Type B pancreatic cell (in vitro differentiated cells): ENCODE measurements around the gene USP5. TPM values are rescaled to one million over a fixed set of nuclear protein-coding genes. Genes with fewer than 3 reads are reported as not detected.
A peak's percentile ranks its signal among the peaks of the same experiment; 100 is the strongest.

Experiments used
- DNase-seq: peaks from one replicate; pipeline ENCODE4 v3.0.0; 2021; ENCODE audit warnings: mixed read lengths; ENCODE audit not compliant: unreplicated experiment; ENCODE audit errors: extremely low spot score
- H3K27ac Mint-ChIP-seq: 2 replicates; pipeline ENCODE4 v1.8.0; 2021; ENCODE audit warnings: mild to moderate bottlenecking, mixed read lengths
- H3K27me3 Mint-ChIP-seq: 2 replicates; pipeline ENCODE4 v1.8.0; 2021; ENCODE audit warnings: mixed read lengths
- H3K36me3 Mint-ChIP-seq: 2 replicates; pipeline ENCODE4 v1.8.0; 2021; ENCODE audit warnings: mixed read lengths
- H3K4me1 Mint-ChIP-seq: one replicate; pipeline ENCODE4 v1.8.0; 2021; ENCODE audit warnings: mixed read lengths; ENCODE audit not compliant: unreplicated experiment
- H3K4me3 Mint-ChIP-seq: 2 replicates; pipeline ENCODE4 v1.8.0; 2021; ENCODE audit warnings: mild to moderate bottlenecking, mixed read lengths
- H3K9me3 Mint-ChIP-seq: 2 replicates; pipeline ENCODE4 v1.8.0; 2021; ENCODE audit warnings: mixed read lengths
- total RNA-seq: library from RNA; stranded (reverse); gene quantifications from 2 replicates; pipeline ENCODE4 v1.2.1, GENCODE V29; 2021; ENCODE audit warnings: low replicate concordance
- TF ChIP-seq, protein P1 (sequence below): fragments of 200-600 bp; sonication (generic); conservative IDR thresholded peaks from 2 replicates; pipeline ENCODE4 v1.5.0; 2021; ENCODE audit warnings: antibody characterized with exemption, mild to moderate bottlenecking

The USP5 gene
- total RNA-seq, 1 donor from 2014 or later, result 121 TPM

DNA sequence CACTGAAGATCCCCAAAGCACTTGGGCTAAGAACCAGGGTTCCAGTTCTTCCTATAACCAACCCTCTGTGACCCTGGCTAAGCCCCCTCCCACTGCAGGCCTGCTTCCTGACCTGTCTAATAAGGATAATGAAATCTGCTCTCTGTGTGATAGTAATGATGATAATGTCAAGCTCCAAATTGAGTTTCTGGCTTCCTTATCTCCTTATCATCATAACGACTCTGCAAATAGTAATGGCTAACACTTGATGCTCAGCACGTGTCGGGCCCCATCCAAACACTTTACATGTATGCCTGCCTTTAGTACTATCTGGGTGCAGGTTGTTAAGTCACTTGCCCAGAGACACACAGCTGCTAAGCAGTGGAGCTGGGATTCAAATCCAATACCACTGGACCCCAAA, 35.4 kb upstream of the USP5 start:
- no peak overlapping the region for H3K4me3 Mint-ChIP-seq
- no peaks in the 10 kb centered on the region for H3K9me3 Mint-ChIP-seq
- no peaks in the 10 kb centered on the region for H3K36me3 Mint-ChIP-seq
- peaks cover 39% of the 10 kb centered on the region for H3K4me1 Mint-ChIP-seq
- peaks cover 45% of the 10 kb centered on the region for H3K27me3 Mint-ChIP-seq
- TF ChIP-seq, protein P1, sequence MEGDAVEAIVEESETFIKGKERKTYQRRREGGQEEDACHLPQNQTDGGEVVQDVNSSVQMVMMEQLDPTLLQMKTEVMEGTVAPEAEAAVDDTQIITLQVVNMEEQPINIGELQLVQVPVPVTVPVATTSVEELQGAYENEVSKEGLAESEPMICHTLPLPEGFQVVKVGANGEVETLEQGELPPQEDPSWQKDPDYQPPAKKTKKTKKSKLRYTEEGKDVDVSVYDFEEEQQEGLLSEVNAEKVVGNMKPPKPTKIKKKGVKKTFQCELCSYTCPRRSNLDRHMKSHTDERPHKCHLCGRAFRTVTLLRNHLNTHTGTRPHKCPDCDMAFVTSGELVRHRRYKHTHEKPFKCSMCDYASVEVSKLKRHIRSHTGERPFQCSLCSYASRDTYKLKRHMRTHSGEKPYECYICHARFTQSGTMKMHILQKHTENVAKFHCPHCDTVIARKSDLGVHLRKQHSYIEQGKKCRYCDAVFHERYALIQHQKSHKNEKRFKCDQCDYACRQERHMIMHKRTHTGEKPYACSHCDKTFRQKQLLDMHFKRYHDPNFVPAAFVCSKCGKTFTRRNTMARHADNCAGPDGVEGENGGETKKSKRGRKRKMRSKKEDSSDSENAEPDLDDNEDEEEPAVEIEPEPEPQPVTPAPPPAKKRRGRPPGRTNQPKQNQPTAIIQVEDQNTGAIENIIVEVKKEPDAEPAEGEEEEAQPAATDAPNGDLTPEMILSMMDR, result no peak
- no peak for DNase-seq
- no peak overlapping the region for H3K27ac Mint-ChIP-seq

- TF ChIP-seq, protein P1, result no peak
- Mint-ChIP-seq H3K27me3 (peaks cover 48% of the 10 kb centered on the region), H3K4me1 (peaks cover 39% of the 10 kb centered on the region), H3K27ac (no peak overlapping the region), H3K36me3 (no peaks in the 10 kb centered on the region), H3K4me3 (no peak overlapping the region), H3K9me3 (no peaks in the 10 kb centered on the region)
- DNase-seq, result no peak
Observed at GRCh38 chr12:6817098-6817497, 34.9 kb upstream of the USP5 start.

DNA sequence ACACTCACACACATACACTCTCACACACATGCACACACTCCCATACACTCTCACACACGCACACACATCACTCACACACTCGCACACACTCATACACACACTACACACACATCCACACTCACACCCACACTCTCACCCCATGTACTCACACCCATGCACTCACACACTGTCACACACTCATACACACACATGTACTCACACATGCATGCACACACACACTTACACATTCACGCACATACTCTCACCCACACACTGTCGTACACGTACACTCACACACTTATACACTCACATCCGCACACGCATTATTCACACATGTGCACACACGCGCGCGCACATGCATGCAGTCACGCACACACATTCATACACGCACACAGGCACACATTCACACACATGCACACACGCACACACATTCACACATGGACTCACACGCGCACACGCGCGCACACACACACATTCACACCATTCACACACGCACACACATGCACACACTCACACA, 34.2 kb upstream of the USP5 start:
- Mint-ChIP-seq H3K27me3 (peaks cover 51% of the 10 kb centered on the region), H3K9me3 (no peaks in the 10 kb centered on the region), H3K27ac (no peak overlapping the region), H3K36me3 (no peaks in the 10 kb centered on the region), H3K4me3 (peak overlapping the region; percentile 0), H3K4me1 (peaks cover 40% of the 10 kb centered on the region)
- DNase-seq, result no peak
- TF ChIP-seq, protein P1, result no peak

DNA sequence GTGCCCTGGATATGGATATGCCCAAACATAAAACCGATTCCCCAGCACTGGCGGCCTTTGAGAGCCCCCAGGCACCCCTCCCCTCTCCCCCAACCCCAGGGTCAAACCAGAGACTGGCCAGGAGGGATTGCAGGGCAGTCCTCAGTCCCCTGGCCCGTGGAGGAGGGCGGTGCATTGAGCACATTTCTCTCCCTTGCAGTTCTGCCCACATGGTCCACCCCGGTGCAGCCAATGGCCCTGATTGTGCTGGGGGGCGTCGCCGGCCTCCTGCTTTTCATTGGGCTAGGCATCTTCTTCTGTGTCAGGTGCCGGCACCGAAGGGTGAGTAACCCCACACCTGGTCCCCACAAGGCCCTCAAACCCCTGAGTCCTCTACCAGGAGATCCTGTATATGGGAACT, 33.7 kb upstream of the USP5 start:
- Mint-ChIP-seq H3K27me3 (peaks cover 56% of the 10 kb centered on the region), H3K36me3 (no peaks in the 10 kb centered on the region)

GRCh38 chr12:6818645-6819044, 33.3 kb upstream of the USP5 start:
- H3K27me3 Mint-ChIP-seq, result peaks cover 53% of the 10 kb centered on the region
- TF ChIP-seq, protein P1, result no peak
- no peak overlapping the region for H3K27ac Mint-ChIP-seq
- H3K4me1 Mint-ChIP-seq, result peaks cover 47% of the 10 kb centered on the region
- no peaks in the 10 kb centered on the region for H3K9me3 Mint-ChIP-seq
- H3K4me3 Mint-ChIP-seq, result peak overlapping the region; percentile 61
- no peaks in the 10 kb centered on the region for H3K36me3 Mint-ChIP-seq
- no peak for DNase-seq

More for the DNA sequence above, 33.7 kb upstream of the USP5 start:
- no peak for DNase-seq
- Mint-ChIP-seq H3K4me1 (peaks cover 45% of the 10 kb centered on the region), H3K9me3 (no peaks in the 10 kb centered on the region), H3K4me3 (peak overlapping the region; percentile 61), H3K27ac (no peak overlapping the region)
- TF ChIP-seq, protein P1, result no peak
